GM18505 (cell line): ENCODE measurements around the gene AIRE.

Experiments used
- ATAC-seq: cut with Tn5 transposase; IDR thresholded peaks from one replicate; pipeline ENCODE4 v1.9.1; 2021; ENCODE audit not compliant: unreplicated experiment
- POLR2A ChIP-seq: IDR thresholded peaks from 4 replicates; pipeline ENCODE4 v1.6.1; 2011; ENCODE audit warnings: borderline replicate concordance; ENCODE audit not compliant: insufficient read depth, insufficient read length; ENCODE audit errors: extremely low read depth

Gene AIRE

GRCh38 chr21:44291078-44291935 is 5.6 kb downstream of the AIRE start:
- TF ChIP-seq POLR2A: no peak
- no peak for ATAC-seq

GRCh38 chr21:44291936-44292811 is 6.5 kb downstream of the AIRE start:
- TF ChIP-seq POLR2A: no peak

GRCh38 chr21:44292812-44293195 is 7.1 kb downstream of the AIRE start:
- no peak for TF ChIP-seq POLR2A

More at GRCh38 chr21:44291936-44292811, 6.5 kb downstream of the AIRE start:
- ATAC-seq: no peak

GRCh38 chr21:44293551-44294231 is 8.0 kb downstream of the AIRE start:
- no peak for ATAC-seq
- no peak for TF ChIP-seq POLR2A

More at GRCh38 chr21:44292812-44293195, 7.1 kb downstream of the AIRE start:
- ATAC-seq: no peak

GRCh38 chr21:44294391-44295162 is 8.9 kb downstream of the AIRE start:
- no peak for TF ChIP-seq POLR2A
- ATAC-seq: no peak

- TF ChIP-seq POLR2A: no peak
- ATAC-seq: no peak
Observed at GRCh38 chr21:44295163-44295573, 9.5 kb downstream of the AIRE start.

- ATAC-seq: no peak
- no peak for TF ChIP-seq POLR2A
Observed at GRCh38 chr21:44295646-44296045, 10.0 kb downstream of the AIRE start.

- no peak for TF ChIP-seq POLR2A
- ATAC-seq: no peak
Observed at GRCh38 chr21:44296103-44296519, 10.4 kb downstream of the AIRE start.

GRCh38 chr21:44296916-44297315 is 11.2 kb downstream of the AIRE start:
- no peak for TF ChIP-seq POLR2A
- ATAC-seq: no peak

GRCh38 chr21:44297525-44298290 is 12.0 kb downstream of the AIRE start:
- ATAC-seq: no peak
- TF ChIP-seq POLR2A: no peak

- ATAC-seq: no peak
Observed at GRCh38 chr21:44298301-44298700, 12.6 kb downstream of the AIRE start.

GRCh38 chr21:44299085-44299457 is 13.4 kb downstream of the AIRE start:
- ATAC-seq: no peak

More at GRCh38 chr21:44298301-44298700, 12.6 kb downstream of the AIRE start:
- TF ChIP-seq POLR2A: no peak

More at GRCh38 chr21:44299085-44299457, 13.4 kb downstream of the AIRE start:
- TF ChIP-seq POLR2A: no peak
